GM20000 (cell line): ENCODE data around the gene ENGASE.

Experiments used
- DNase-seq: peaks from one replicate; pipeline ENCODE4 v3.0.0; 2012; ENCODE audit warnings: low spot score
- TF ChIP-seq, protein P1 (sequence below): IDR thresholded peaks from 2 replicates; pipeline ENCODE4 v1.5.1; 2012; ENCODE audit warnings: mild to moderate bottlenecking, control low read depth; ENCODE audit errors: extremely low read depth, missing control alignments

ENGASE gene

DNA sequence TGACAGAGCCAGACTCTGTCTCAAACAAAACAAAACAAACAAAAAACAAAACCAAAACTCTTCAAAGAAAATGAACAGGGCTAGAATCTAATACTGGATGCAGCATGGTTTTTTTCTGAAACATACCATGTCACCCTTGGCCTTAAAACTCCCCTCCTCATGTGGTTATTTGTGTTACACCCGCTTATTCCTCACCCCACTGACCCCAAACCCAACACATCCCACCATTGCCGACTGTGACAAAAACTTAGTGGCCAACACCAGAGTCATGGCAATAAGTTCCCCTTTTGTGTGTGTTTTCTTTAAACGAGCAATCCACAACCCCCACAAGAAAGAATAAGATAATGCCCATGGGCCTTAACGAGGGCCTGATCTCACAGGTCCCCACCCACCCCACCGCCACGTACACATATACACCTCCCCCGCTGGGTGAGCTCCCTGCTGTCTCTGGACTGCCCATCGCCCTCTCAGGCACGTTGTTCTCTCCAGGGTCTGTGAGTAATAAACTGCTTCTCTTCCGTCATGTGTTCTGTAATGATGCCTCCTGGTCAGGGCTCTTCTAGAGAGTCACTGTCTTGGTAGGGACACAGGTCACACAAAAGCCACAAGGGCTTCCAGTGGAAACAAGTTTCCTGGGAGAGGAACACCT, 16.8 kb upstream of the ENGASE start:
- DNase-seq = peak; percentile 6
- TF ChIP-seq, protein P1, sequence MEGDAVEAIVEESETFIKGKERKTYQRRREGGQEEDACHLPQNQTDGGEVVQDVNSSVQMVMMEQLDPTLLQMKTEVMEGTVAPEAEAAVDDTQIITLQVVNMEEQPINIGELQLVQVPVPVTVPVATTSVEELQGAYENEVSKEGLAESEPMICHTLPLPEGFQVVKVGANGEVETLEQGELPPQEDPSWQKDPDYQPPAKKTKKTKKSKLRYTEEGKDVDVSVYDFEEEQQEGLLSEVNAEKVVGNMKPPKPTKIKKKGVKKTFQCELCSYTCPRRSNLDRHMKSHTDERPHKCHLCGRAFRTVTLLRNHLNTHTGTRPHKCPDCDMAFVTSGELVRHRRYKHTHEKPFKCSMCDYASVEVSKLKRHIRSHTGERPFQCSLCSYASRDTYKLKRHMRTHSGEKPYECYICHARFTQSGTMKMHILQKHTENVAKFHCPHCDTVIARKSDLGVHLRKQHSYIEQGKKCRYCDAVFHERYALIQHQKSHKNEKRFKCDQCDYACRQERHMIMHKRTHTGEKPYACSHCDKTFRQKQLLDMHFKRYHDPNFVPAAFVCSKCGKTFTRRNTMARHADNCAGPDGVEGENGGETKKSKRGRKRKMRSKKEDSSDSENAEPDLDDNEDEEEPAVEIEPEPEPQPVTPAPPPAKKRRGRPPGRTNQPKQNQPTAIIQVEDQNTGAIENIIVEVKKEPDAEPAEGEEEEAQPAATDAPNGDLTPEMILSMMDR = no peak

DNA sequence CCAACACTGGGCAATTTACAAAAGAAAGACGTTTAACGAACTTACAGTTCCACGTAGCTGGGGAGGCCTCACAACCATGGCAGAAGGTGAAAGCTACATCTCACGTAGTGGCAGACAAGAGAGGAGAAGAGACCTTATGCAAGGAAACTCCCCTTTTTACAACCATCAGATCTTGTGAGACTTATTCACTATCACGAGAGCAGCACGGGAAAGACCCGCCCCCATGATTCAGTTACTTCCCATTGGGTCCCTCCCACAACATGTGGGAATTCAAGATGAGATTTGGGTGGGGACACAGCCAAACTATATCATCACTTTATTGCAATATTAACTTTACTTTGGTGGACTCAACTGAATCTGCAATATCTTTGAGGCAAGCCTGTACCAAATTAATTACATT, 11.9 kb upstream of the ENGASE start:
- TF ChIP-seq, protein P1 = no peak
- DNase-seq = no peak

DNA sequence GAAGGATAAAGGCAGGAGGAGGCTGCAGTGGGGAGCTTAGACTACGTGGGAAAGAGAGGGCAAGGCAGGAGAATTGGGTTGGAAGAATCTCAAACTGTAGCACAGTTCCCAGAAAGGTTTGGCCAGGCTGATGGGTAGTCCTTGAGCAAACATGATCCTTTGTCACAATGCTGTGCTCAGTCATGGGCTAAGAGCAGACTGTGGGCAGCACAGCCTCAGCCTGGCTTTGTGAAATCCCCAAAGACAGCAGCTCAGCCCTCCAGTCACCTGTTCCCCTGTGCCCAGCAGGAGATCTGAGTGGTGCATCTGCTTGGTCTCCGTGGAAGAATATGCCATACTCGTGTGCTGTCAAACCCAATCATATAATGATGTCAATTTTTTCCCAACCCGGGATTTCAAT, 10.6 kb upstream of the ENGASE start:
- no peak for DNase-seq
- TF ChIP-seq, protein P1 = no peak

DNA sequence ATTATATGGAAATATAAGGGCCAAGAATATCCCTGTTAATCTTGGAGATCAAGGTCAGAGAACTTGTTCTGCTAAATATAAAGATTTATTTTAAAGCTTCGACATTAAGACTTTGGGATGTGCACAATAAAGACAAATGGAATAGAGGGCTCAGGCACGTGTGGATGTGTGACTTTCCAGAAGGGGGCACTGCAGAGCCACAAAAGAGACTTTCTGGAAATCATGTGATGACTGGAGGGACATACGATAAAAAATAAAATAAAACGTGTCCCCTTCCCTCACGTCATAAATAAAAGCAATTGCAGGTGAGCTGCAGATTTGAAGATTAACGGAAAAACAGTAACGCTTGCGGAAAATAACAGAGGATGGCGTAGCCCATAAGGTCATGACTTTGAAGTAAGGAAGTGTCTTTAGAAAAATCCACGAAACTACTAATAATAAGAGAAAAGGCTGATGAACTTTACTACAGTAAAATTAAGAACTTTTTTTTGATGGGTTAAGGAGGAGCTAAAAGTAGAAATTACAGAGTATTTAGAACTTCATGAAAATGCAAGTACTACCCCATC, 9.4 kb upstream of the ENGASE start:
- peak; percentile 28 for DNase-seq

DNA sequence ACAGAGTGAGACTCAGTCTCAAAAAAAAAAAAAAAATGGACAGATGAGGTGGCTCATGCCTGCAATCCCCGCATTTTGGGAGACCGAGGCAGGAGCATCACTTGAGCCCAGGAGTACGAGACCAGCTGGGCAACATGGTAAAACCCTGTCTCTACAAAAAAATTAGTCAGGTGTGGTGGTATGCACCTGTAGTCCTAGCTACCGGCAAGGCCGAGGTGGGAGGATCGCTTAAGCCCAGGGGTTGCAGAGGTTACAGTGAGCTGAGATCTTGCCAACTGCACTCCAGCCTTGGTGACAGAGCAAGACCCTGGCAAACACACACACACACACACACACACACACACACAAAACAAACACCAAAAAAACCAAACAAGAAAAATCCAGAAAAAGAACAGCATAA, 7.7 kb upstream of the ENGASE start:
- DNase-seq = no peak
- TF ChIP-seq, protein P1 = no peak

More for the DNA sequence above, 9.4 kb upstream of the ENGASE start:
- TF ChIP-seq, protein P1 = no peak

DNA sequence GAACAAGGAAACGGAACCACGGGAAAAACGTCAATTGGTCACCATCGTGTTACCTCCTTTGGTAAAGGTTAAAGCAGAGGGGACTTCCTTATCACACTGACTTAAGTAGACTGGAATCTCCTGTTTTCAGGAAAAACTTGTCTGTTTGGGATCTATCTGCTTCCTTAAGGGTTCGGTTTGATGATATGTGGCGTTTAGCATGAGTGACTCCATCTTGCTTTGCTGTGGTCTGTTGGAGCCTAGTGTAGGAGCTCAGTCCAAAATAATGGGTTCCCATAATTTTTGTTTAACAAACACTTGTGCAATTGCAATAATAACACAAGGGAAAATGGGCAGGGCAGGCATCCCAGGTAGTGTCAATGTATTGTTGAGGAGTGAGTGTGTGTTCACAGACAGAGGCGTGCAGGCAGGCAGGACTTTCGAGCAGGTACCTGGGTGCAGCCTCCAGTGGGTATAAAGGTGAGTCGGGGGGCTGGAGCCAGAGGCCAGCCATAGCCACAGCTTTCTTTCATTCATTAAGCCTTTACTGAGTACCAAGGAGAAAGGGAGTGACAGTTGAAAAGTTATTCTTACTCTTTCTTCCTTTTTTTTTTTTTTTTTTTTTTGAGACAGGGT, 4.3 kb upstream of the ENGASE start:
- DNase-seq = no peak
- TF ChIP-seq, protein P1 = no peak

DNA sequence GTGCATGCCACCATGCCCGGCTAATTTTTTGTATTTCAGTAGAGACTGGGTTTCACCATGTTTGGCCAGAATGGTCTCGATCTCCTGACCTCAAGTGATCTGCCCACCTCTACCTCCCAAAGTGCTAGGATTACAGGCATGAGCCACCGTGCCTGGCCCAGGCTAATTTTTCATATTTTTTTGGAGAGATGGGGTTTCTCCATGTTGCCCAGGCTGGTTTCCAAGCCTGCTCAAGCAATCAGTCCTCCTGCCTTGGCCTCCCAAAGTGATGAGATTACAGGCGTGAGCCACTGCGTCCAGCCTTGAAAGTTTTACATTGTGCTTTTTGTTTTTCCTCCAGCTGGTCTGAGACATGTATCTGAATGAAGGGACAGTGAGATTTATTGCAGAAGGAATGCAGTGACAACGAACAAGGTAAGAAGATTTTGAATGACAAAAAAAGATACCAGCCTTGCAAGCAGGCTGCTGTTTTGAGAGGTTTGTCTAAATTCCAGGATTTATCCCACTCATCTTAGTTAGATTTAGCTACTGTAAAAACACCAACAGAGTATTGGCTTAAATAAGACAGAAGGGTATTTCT, 3.4 kb upstream of the ENGASE start:
- no peak for DNase-seq
- TF ChIP-seq, protein P1 = no peak
